Panc1 (cell line): Measurements from ENCODE around the gene PROX1.

ENCODE experiments used
- POLR2AphosphoS5 ChIP-seq: IDR thresholded peaks from 2 replicates; pipeline ENCODE4 v1.6.1; 2012; ENCODE audit warnings: mild to moderate bottlenecking, low read depth, low read length, moderate library complexity
- SIN3A ChIP-seq: IDR thresholded peaks from 2 replicates; pipeline ENCODE4 v1.6.1; 2012; ENCODE audit warnings: low read depth, mild to moderate bottlenecking, low read length, moderate library complexity, borderline replicate concordance; ENCODE audit not compliant: insufficient read depth
- TCF7L2 ChIP-seq: IDR thresholded peaks from 2 replicates; pipeline ENCODE4 v1.6.1; 2011; ENCODE audit warnings: mild to moderate bottlenecking, low read depth, low read length, inconsistent platforms
- TF ChIP-seq, protein P1 (sequence below): fragments of 450-650 bp; IDR thresholded peaks from 2 replicates; pipeline ENCODE4 v1.5.1; 2017; ENCODE audit warnings: mild to moderate bottlenecking
- TF ChIP-seq, protein P2 (sequence below), 2 experiments: IDR thresholded peaks; 2 replicates each; pipeline ENCODE4 v1.6.1; 2011 to 2012; ENCODE audit warnings: low read depth in 2 of 2, control low read depth in 1 of 2, low read length in 1 of 2, mild to moderate bottlenecking in 1 of 2, moderate library complexity in 1 of 2; ENCODE audit not compliant: insufficient read depth in 1 of 2

GRCh38 chr1:214031267-214031650 is 43.5 kb downstream of the PROX1 start:
- TF ChIP-seq, protein P1, sequence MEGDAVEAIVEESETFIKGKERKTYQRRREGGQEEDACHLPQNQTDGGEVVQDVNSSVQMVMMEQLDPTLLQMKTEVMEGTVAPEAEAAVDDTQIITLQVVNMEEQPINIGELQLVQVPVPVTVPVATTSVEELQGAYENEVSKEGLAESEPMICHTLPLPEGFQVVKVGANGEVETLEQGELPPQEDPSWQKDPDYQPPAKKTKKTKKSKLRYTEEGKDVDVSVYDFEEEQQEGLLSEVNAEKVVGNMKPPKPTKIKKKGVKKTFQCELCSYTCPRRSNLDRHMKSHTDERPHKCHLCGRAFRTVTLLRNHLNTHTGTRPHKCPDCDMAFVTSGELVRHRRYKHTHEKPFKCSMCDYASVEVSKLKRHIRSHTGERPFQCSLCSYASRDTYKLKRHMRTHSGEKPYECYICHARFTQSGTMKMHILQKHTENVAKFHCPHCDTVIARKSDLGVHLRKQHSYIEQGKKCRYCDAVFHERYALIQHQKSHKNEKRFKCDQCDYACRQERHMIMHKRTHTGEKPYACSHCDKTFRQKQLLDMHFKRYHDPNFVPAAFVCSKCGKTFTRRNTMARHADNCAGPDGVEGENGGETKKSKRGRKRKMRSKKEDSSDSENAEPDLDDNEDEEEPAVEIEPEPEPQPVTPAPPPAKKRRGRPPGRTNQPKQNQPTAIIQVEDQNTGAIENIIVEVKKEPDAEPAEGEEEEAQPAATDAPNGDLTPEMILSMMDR, result no peak
- TF ChIP-seq POLR2AphosphoS5 (no peak), TCF7L2 (no peak), SIN3A (no peak)
- TF ChIP-seq, protein P2, sequence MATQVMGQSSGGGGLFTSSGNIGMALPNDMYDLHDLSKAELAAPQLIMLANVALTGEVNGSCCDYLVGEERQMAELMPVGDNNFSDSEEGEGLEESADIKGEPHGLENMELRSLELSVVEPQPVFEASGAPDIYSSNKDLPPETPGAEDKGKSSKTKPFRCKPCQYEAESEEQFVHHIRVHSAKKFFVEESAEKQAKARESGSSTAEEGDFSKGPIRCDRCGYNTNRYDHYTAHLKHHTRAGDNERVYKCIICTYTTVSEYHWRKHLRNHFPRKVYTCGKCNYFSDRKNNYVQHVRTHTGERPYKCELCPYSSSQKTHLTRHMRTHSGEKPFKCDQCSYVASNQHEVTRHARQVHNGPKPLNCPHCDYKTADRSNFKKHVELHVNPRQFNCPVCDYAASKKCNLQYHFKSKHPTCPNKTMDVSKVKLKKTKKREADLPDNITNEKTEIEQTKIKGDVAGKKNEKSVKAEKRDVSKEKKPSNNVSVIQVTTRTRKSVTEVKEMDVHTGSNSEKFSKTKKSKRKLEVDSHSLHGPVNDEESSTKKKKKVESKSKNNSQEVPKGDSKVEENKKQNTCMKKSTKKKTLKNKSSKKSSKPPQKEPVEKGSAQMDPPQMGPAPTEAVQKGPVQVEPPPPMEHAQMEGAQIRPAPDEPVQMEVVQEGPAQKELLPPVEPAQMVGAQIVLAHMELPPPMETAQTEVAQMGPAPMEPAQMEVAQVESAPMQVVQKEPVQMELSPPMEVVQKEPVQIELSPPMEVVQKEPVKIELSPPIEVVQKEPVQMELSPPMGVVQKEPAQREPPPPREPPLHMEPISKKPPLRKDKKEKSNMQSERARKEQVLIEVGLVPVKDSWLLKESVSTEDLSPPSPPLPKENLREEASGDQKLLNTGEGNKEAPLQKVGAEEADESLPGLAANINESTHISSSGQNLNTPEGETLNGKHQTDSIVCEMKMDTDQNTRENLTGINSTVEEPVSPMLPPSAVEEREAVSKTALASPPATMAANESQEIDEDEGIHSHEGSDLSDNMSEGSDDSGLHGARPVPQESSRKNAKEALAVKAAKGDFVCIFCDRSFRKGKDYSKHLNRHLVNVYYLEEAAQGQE (IDR thresholded peaks at IDR 0.05; ENCODE audit: insufficient read depth in 1 of 2, low read depth in 2 of 2, low read length in 1 of 2), result no peak
